Panc1 (cell line): ENCODE data around the gene KIDINS220. TPM values are rescaled to one million over a fixed set of nuclear protein-coding genes. Genes with fewer than 3 reads are reported as not detected.

ENCODE experiments used
- ATAC-seq: fragments of 200-7000 bp; cut with Tn5 transposase; 2 replicates; pipeline ENCODE4 v1.9.1; 2020; ENCODE audit warnings: mild to moderate bottlenecking, moderate library complexity
- BruUV-seq: library from RNA; stranded (reverse); fragments of 400-500 nt; replicated peaks from 2 replicates; lab custom pipeline; 2021; lab: Mats Ljungman, UMichigan
- CTCF ChIA-PET: fragments of 300-600 bp; sonication (Branson Sonifier 250); formaldehyde crosslinking; loops from one replicate; lab custom pipeline; 2022; ENCODE audit warnings: antibody characterized with exemption; lab: Charles Lee
- POLR2A ChIA-PET: fragments of 300-600 bp; sonication (Branson Sonifier 250); formaldehyde crosslinking; loops from one replicate; lab custom pipeline; 2022; ENCODE audit warnings: antibody characterized with exemption; lab: Charles Lee
- DNase-seq: peaks from one replicate; pipeline ENCODE4 v3.0.0-alpha.2; 2010; ENCODE audit warnings: low read depth, low spot score
- H3K27ac ChIP-seq: 2 replicates; pipeline ENCODE4 v1.5.1; 2011; ENCODE audit warnings: mild to moderate bottlenecking, low read length, inconsistent platforms
- H3K27me3 ChIP-seq: fragments of 200-500 bp; sonication (Bioruptor generic); 2 replicates; pipeline ENCODE4 v1.6.0; 2014; ENCODE audit warnings: low read length, inconsistent platforms; ENCODE audit not compliant: control insufficient read depth, insufficient read depth
- H3K36me3 ChIP-seq: fragments of 200-500 bp; sonication (Bioruptor generic); 2 replicates; pipeline ENCODE4 v1.5.1; 2014; ENCODE audit warnings: inconsistent platforms, mild to moderate bottlenecking, low read length, moderate library complexity; ENCODE audit not compliant: control insufficient read depth, insufficient read depth
- H3K4me1 ChIP-seq: 2 replicates; pipeline ENCODE4 v1.5.1; 2011; ENCODE audit warnings: inconsistent platforms, mild to moderate bottlenecking, low read length, moderate library complexity; ENCODE audit not compliant: control insufficient read depth, insufficient read depth
- H3K4me3 ChIP-seq, 2 experiments: 2 replicates each; pipeline ENCODE4 v1.5.1; 2011 to 2012; ENCODE audit warnings: low read depth in 2 of 2, low read length in 2 of 2, mild to moderate bottlenecking in 2 of 2, inconsistent platforms in 1 of 2, moderate library complexity in 1 of 2
- H3K9me3 ChIP-seq: fragments of 200-500 bp; sonication (Bioruptor generic); 2 replicates; pipeline ENCODE4 v1.5.1; 2014; ENCODE audit warnings: low read depth, mild to moderate bottlenecking, inconsistent platforms, low read length, moderate library complexity; ENCODE audit not compliant: control insufficient read depth, insufficient read depth
- CTCF ChIP-seq: fragments of 450-650 bp; IDR thresholded peaks from 2 replicates; pipeline ENCODE4 v1.5.1; 2017; ENCODE audit warnings: mild to moderate bottlenecking
- POLR2AphosphoS5 ChIP-seq: IDR thresholded peaks from 2 replicates; pipeline ENCODE4 v1.6.1; 2012; ENCODE audit warnings: mild to moderate bottlenecking, low read depth, low read length, moderate library complexity
- REST ChIP-seq, 2 experiments: IDR thresholded peaks; 2 replicates each; pipeline ENCODE4 v1.6.1; 2011 to 2012; ENCODE audit warnings: low read depth in 2 of 2, control low read depth in 1 of 2, low read length in 1 of 2, mild to moderate bottlenecking in 1 of 2, moderate library complexity in 1 of 2; ENCODE audit not compliant: insufficient read depth in 1 of 2
- SIN3A ChIP-seq: IDR thresholded peaks from 2 replicates; pipeline ENCODE4 v1.6.1; 2012; ENCODE audit warnings: low read depth, mild to moderate bottlenecking, low read length, moderate library complexity, borderline replicate concordance; ENCODE audit not compliant: insufficient read depth
- TCF7L2 ChIP-seq: IDR thresholded peaks from 2 replicates; pipeline ENCODE4 v1.6.1; 2011; ENCODE audit warnings: mild to moderate bottlenecking, low read depth, low read length, inconsistent platforms
- in situ Hi-C: cut with HindIII; loops from 2 replicates; pipeline ENCODE4 v1.10.0; 2016; ENCODE audit warnings: low sequenced_read_pairs, low pct_unique_long_range_greater_than_20kb
- intact Hi-C: fragments of 100-400 bp; cut with micrococcal nuclease; formaldehyde crosslinking; loops from one replicate; pipeline ENCODE4 v1.10.0; 2022; ENCODE audit not compliant: unreplicated experiment
- total RNA-seq: library from RNA; stranded (reverse); gene quantifications from one replicate; pipeline ENCODE4 v1.2.1, GENCODE V29; 2021; ENCODE audit not compliant: unreplicated experiment

KIDINS220 gene
- total RNA-seq, 1 experiment from 2014 or later: 39.3 TPM

DNA sequence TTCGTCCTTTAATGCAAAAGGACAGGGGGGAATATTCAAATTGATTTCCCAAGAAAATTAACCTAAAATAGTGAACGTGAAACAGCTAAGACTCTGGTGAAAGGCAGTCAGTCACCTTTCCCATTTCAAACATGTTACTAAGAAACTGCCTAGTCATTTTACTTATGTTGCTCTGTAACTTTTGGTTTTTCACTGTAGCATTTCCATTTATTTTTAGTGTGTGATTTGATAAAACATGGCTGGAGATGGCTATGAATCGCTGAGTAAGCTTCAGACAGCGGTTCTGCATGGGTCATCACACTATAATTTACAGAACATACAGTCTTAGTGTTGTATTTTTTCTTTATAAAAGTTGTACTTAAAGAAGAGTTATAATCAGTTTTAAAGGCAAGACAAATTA, 16.0 kb upstream of the KIDINS220 start:
- in situ Hi-C loops: no loop called here
- Histone ChIP-seq H3K9me3 (no peaks in the 10 kb centered on the region), H3K4me1 (no peaks in the 10 kb centered on the region), H3K27ac (no peak overlapping the region), H3K36me3 (no peaks in the 10 kb centered on the region), H3K27me3 (no peaks in the 10 kb centered on the region), H3K4me3 (no peak overlapping the region)
- ATAC-seq (no peak), DNase-seq (no peak)
- intact Hi-C loops: no loop called here
- TF ChIP-seq REST (IDR thresholded peaks at IDR 0.05; ENCODE audit: insufficient read depth in 1 of 2, low read depth in 2 of 2, low read length in 1 of 2) (no peak), TCF7L2 (no peak), SIN3A (no peak), CTCF (no peak), POLR2AphosphoS5 (no peak)
- ChIA-PET POLR2A (no interaction called here), CTCF (no interaction called here)
- no TSS peak for BruUV-seq

DNA sequence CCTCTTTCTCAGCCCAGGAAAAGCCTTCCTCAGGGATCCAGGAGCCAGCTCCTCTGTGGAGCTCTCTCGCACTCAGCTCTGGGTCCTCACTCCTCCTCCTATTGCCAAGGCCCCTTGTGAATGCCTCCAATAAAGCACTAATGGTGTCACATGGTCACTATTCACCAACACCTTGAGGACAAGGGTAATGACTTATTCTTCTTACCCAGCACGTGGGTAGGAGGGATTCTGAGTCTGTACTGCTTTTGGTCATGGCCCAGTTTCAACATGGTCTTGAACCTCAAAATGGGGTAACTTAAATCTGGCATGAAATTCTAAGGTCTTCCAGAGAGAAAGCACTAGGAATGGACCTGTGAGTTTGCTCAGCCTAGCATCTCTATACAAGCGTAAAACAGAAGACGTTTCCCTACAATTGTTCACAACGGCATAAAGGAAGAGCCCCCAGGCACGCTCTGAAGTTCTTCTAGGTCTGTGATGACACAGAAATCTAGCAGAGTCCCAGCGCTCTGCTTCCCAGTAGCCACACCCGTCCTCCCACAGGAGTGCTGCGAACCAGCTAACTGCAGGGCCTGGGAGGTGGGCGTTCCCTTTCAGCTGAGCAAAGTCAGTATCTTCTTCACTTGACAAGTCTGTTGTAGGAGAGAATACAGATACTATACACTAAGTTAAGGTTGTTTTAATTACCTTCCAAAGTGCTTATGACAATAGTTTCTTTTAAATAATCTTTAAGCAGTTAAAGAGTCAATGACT, 14.6 kb upstream of the KIDINS220 start:
- TF ChIP-seq TCF7L2: no peak
- TF ChIP-seq REST (IDR thresholded peaks at IDR 0.05; ENCODE audit: insufficient read depth in 1 of 2, low read depth in 2 of 2, low read length in 1 of 2): no peak
- TF ChIP-seq SIN3A: no peak
- no peak for TF ChIP-seq CTCF
- no peak for TF ChIP-seq POLR2AphosphoS5
- in situ Hi-C loops: no loop called here

More for the DNA sequence above, 14.6 kb upstream of the KIDINS220 start:
- no peaks in the 10 kb centered on the region for H3K27me3 ChIP-seq
- H3K9me3 ChIP-seq: no peaks in the 10 kb centered on the region
- no peak for ATAC-seq
- no peaks in the 10 kb centered on the region for H3K4me1 ChIP-seq
- intact Hi-C loops: no loop called here
- no peaks in the 10 kb centered on the region for H3K36me3 ChIP-seq
- no TSS peak for BruUV-seq
- H3K27ac ChIP-seq: no peak overlapping the region
- CTCF ChIA-PET: no interaction called here
- POLR2A ChIA-PET: no interaction called here
- DNase-seq: no peak
- H3K4me3 ChIP-seq: no peak overlapping the region
